GM19238 (cell line): ENCODE measurements around the gene RNF149.
"Not testable (repeated sequence)": the region's sequence is repeated elsewhere in the genome, so short reads cannot be mapped to it uniquely, and the experiment has no call there.

Source experiments
- DNase-seq: peaks from one replicate; pipeline ENCODE4 v3.0.0; 2011; ENCODE audit warnings: low spot score; ENCODE audit not compliant: insufficient read length

Gene RNF149

DNA sequence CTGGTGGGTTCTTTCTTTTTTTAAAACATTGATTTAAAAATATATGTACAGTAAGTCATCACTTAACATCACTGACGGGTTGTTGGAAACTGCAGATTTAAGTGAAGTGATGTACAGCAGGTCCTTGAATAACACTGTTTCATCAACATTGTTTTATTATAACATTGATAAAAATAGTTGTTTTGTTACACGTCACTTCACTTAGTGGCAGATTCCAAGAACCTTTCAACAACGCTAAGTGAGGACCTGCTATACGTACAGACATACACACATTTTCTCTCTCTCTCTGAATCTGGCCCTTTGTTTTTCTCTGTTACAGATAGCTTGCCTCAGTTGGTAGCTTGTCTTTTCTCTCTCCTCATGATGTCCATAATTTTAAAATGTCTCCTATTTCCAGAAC is 46.4 kb downstream of the RNF149 start:
- DNase-seq: no peak

DNA sequence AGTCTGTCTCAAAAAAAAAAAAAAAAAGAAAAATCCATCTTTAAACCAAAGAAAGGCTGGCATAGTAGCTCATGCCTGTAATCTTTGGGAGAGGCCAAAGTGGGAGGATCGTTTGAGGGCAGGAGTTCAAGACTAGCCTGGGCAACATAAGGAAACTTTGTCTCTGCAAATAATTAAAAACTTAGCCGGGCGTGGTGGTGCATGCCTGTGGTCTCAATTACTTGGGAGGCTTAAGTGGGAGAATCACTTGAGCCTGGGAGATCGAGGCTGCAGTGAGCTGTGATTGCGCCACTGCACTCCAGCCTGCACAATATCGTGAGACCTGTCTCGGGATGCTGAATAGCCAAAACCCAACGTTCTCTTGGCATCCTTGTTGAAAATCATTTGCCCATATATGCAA is 49.7 kb downstream of the RNF149 start:
- no peak for DNase-seq

DNA sequence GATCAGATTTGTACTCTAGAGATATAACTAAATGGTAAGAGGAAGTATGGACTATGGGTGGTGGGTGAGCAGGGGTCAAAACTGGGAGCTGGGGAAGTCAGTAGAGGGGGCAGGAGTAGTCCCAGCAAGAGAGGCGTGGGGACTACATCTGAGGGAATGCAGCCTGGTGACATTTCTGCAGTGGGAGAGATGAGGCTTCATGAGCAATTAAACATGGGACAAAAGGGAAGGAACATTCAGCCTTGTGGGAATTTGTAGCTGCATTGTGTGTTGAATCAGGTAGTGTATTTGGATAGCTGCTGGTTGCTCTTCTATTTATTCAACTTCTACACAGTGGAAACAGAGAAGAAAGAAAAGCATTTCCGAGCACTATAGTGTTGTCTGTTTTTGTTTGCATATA is 52.2 kb downstream of the RNF149 start:
- DNase-seq: no peak

DNA sequence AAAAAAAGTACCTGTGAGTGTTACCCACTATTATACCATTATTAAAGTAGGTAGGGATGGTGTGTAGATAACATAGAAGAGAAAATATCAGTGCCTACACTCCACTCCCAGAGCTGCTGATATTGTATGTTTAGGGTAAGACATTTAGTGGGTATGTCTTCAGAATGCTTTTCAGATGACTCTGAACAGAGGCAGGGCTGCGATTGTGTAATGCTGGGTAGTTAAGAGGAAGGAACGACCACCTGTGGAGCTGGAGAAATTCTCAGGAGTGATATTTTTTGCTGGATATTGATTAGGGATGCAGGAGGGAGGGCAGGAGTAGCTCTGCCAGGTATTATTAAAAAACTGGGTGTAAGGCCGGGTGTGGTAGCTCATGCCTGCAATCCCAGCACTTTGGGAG is 53.0 kb downstream of the RNF149 start:
- no peak for DNase-seq

DNA sequence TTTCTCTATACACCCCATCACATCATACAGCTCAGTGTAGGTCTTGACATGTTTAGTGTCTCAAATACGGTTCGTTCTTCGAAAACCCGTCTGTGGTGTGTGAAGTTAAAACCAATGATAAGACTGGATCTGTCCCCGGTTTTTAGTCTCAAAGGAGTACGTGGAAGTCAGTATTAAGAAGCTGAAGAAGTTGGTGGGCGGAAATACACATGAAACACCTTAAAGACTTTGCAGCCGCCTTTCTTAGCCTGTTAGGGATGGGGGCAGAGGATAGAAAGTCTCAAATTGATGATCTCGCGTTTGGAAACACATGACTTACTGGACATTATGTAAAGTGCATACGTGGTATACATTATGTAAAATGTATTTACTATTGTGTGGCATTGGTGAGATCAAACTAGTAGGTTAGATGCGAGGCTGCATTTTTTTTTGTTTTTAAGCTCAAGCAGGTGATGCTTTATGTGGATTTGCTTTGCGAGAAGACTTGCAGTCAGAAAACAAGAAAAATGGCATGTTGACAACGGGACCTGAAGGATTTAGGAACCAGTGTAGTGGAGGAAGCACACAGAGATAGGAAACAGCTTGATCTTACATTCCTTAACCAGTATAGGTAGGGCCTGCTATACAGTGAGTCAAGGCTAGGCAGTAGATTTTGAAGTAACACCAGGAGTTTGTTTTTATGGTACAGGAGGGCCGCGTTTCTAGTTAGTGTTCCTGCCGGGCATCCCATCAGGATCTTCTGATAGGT is 54.6 kb downstream of the RNF149 start:
- DNase-seq: no peak

DNA sequence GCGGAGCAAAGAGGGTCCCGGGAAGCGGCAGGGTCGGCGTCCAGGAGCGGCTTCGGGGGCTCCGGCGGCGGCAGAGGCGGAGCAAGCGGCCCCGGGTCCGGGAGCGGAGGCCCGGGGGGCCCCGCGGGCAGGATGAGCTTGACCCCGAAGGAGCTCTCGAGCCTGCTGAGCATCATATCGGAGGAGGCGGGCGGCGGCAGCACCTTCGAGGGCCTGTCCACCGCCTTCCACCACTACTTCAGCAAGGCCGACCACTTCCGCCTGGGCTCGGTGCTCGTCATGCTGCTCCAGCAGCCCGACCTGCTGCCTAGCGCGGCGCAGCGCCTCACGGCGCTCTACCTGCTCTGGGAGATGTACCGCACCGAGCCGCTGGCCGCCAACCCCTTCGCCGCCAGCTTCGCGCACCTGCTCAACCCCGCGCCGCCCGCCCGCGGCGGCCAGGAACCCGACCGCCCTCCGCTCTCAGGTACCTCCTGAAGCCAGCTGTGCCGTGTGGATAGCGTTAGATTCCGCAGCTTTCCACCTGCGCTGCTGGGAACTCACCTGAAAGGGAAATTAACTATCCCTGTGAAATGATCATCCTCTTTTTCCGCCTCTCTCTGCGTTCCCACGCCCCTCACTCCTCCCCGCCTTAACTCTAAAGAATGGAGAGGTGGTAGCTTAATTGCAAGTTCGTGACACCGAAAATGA is 55.3 kb downstream of the RNF149 start:
- DNase-seq: peak; percentile 47

DNA sequence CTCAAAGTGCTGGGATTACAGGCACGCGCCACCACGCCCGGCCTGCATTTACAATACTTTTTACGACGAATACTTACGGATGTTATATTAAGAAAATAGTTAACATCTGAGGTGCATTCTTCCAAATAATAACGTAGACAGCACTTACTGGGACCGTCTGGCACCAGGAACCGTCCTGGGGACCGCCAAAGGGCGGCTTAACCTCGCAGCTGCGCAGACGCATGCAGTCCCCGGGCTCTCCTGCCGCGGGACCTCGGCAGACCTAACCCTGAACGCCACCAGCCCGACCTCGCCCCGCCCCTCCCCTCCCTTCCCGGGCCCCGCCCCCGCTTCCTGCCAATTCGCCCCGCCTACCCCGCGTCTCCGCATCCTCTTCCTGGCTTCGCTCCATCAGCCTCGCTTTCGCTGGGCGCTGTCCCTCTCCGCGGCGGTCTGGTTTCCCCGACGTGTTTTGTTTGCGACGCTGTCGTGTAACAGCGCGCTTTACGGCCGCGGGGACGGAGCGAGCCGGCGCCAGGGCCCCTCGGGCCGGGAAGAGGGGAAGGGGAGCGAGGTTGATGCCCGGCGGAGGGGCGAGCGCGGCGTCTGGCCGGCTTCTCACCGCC is 56.0 kb downstream of the RNF149 start, which contains the start of gene CNOT11:
Gene CNOT11 (plus strand): TSS at position 479 of the 605 bp plus-strand sequence. CDS start 79 bp downstream, at position 558.
- peak; percentile 82 for DNase-seq

DNA sequence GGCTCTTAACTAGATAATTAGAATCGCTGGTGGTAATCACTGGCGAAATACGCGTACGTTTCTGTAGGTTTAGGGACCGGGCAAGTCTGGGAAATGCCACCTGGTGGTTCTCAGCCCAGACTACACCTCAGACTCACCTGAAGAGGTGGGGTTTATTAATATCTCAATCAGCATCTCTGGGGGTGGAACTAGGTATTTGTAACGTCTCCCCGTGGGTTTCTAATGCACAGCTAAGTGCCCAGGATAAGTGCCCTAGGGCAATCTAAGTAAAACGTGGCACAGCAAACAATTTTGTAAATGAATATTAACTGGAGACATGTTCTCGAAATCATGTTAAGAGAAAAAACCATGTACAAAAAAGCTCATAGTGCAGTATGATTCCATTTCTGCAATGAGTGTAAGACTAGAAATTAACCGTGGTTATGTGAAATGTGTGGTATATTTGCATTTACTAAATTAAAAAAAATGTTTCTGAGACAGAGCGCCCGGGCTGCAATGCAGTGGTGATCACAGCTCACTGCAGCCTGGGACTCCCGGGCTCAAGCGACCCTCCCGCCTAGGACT is 56.6 kb downstream of the RNF149 start:
- DNase-seq: no peak

DNA sequence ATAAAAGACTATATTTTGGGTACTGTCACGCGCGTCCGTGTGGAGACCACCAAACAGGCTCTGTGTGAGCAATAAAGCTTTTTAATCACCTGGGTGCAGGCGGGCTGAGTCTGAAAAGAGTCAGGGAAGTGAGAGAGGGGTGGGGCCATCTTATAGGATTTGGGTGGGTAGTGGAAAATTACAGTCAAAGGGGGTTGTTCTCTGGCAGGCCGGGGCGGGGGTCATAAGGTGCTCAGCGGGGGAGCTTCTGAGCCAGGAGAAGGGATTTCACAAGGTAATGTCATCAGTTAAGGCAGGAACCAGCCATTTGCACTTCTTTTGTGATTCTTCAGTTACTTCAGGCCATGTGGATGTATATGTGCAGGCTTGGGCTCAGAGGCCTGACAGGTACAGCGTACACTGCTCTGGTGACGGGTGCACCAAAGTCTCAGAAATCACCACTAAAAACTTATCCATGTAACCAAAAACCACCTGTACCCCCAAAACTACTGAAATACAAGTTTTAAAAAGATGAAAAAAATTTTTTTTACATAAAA is 57.2 kb downstream of the RNF149 start:
- not testable (repeated sequence) for DNase-seq

DNA sequence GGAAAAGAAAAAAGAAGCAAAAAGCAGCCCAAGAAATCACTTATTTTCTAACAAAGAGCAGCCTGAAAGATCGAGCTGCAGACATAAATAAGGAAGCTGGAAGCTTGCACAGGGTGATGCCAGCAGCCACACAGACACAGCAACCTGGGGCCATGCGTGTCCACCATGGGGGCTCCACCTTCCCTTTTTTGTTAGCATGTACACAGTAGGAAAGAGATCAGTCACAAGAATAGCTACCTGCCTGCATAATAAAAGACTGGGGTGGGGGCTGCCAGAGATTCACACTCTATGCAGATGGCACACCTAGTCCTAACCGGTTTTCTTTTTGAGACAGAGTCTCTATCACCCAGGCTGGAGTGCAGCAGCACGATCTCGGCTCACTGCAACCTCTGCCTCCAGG is 58.7 kb downstream of the RNF149 start:
- no peak for DNase-seq

DNA sequence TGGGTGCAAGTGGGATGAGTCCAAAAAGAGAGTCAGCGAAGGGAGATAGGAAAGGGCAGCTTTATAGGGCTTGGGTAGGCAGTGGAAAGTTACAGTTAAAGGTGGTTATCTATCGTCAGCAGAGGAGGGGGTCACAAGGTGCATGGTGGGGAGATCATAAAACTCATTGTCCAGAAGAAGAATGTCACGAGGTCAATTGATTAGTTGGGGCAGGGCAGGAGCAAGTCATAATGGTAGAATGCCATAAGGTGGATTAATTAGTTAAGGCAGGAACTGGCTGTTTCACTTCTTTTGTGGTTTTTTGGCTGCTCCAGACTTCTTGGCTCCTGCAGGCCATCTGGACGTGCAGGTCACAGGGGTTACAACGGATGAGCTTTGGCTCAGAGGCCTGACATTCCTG is 59.7 kb downstream of the RNF149 start:
- DNase-seq: not testable (repeated sequence)

DNA sequence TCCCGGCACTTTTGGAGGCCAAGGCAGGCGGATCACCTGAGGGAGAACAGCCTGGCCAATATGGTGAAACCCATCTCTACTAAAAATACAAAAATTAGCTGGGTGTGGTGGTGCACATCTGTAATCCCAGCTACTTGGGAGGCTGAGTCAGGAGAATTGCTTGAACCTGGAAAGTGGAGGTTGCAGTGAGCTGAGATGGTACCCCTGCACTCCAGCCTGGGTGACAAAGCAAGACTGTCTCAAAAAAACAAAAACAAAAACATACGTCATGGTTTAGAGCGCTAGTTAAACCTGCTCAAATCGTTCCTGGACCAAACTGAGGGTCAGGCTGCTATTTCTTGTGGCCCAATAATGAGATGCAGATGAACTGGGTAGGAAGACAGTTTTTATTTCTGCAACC is 63.0 kb downstream of the RNF149 start:
- not testable (repeated sequence) for DNase-seq

DNA sequence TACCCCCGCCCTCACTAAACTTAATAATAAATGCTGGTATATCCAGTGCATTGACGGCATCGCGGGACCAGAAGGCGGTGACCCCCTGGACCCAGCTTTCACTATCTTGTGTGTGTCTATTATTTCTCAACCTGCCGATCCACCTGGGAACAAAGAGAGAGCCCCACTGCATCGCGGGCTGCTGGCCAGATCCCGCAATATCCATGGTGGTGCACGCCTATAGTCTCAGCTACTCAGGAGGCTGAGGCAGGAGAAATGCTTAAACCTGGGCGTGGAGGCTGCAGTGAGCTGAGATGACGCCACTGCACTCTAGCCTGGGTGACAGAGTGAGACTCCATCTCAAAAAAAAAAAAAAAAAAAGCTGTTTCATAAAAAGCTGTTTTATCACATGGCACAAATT is 63.6 kb downstream of the RNF149 start:
- DNase-seq: not testable (repeated sequence)

DNA sequence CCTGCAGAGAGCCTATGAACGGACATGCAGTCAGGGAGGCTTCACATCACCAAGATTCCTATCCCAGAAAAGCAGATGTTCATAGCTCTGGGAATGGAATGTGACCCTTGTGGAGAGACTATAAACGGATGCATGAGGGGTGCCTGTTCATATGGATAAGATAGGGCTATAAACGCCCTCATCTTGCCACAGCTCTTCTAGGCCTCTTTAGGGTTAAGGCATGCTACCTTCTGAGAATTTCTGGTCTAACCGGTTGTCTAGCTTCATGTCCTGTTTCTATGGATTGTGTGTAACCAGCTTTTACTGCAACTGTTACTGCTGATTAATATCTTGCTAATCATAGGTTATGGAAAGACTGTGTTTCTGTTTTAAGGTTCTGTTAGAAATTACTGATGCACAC is 64.1 kb downstream of the RNF149 start:
- DNase-seq: not testable (repeated sequence)

DNA sequence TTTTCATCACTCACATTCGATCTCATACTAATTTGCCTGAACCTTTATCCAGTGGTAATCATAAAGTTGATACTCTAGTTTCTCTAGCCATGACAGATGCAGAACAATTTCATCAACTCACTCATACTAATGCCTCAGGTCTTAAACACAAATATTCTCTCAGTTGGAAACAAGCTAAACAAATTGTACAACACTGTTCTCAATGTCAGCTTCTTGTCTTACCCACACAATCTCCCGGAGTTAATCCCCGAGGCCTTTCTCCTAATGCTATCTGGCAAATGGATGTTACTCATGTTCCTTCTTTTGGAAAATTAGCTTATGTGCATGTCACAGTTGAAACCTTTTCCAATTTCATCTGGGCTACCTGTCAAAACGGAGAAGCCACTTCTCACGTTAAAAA is 67.3 kb downstream of the RNF149 start:
- DNase-seq: no peak

DNA sequence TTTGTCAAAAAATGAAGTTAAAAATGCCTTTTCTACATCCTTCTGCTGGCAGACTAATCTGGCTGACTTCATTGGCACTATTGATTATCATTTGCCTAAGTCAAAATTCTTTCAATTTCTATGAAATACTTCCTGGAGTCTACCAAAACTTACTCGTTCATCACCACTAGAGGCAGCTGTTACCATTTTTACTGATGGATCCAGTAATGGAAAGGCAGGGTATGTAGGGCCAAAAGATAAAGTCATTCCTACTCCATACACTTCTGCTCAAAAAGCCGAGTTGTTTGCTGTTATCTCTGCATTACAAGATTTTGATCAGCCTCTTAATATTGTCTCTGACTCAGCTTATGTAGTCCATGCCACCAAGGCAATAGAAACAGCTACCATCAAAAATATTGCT is 67.8 kb downstream of the RNF149 start:
- DNase-seq: not testable (repeated sequence)

DNA sequence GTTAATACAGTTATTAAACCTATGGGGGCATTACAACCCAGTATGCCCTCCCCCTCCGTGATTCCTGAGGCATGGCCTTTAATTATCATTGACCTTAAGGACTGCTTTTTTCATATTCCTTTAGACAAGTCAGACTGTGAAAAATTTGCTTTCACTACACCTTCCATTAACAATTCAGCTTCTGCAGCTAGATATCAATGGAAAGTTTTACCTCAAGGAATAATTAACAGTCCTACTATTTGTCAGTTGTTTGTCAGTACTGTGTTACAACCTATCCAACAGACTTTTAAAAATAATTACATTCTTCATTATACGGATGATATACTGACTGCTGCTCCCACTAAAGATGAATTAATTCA is 68.8 kb downstream of the RNF149 start:
- not testable (repeated sequence) for DNase-seq

DNA sequence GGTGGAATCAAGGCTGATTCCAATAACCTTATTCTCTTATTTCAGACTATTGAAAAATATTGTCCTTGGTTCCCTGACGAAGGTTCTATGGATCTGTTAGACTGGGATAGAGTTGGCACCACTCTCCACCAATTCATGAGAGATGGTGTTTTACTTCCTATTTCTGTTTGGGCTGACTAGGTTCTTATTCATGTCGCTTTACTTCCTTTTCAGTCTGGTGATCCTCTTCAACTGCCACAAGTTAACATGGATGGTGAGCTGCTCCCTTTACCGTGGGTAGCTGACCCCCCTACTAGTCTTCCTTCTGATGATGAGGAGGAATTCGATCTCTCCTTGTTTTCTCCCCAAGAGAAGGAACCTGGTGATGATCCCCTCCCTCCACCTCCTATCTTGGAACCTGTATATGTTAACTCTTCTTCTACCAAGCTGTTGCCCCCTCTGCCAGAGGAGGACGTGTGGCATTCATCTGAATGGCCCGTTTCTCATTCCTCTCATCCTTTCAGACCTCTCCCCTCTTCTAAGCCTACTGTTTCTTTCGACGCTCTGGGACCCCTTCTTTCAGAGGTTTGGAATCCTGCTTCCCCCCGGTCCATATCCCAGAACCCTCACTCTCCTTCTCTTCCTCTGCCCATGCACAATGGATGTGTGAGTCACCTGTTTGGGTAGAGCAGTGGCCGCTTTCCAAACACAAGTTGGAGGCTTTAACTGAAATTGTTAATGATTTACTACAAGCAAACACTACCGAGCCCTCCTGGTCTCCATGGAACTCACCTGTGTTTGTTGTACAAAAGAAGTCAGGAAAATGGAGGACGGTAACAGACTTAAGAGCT is 69.4 kb downstream of the RNF149 start:
- no peak for DNase-seq

DNA sequence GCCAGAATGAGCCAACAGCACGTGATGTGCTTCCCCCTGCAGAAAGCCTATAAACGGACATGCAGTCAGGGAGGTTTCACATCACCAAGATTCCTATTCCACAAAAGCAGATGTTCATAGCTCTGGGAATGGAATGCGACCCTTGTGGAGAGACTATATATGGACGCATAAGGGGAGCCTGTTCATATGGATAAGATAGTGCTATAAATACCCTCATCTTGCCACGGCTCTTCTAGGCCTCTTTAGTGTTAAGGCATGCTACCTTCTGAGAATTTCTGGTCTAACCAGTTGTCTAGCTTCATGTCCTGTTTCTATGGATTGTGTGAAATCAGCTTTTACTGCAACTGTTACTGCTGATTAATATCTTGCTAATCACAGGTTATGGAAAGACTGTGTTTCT is 70.6 kb downstream of the RNF149 start:
- not testable (repeated sequence) for DNase-seq

DNA sequence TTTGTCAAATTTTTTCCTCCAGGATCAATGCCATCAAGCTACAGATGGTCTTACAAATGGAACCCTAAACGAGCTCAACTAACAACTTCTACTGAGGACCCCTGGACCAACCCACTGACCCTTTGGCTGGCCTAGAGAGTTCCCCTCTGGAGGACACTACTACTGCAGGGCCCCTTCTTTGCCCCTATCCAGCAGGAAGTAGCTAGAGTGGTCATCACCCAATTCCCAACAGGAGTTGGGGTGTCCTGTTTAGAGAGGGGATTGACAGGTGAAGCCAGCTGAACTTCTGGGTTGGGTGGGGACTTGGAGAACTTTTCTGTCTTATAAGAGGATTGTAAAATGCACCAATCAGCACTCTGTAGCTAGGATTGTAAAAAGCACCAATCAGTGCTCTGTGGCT is 72.5 kb downstream of the RNF149 start:
- DNase-seq: not testable (repeated sequence)
